A549 treated with GW870086 at 1 μM for 4 hours (cell line): ENCODE measurements around the gene SCRN1. TPM values are rescaled to one million over a fixed set of nuclear protein-coding genes. Genes with fewer than 3 reads are reported as not detected.

ENCODE experiments used
- total RNA-seq: library from RNA; stranded (reverse); fragments of 200-300 nt; extraction: Qiagen RNA extraction; gene quantifications from 5 replicates; pipeline ENCODE4 v1.2.3, GENCODE V29; 2022; ENCODE audit warnings: low read depth

Gene SCRN1
- total RNA-seq: 48.0 to 63.1 TPM (median 58.3 TPM) in 5 replicates

GRCh38 chr7:29989257-29989995 is at the start of gene SCRN1:
SCRN1 (minus strand) TSS chr7:29989801; CDS start chr7:29969067, 20,734 bp downstream.

GRCh38 chr7:30028216-30028748 is 38.7 kb upstream of the SCRN1 start, which contains the start of gene PLEKHA8:
PLEKHA8 (plus strand) TSS chr7:30028412; CDS start chr7:30028763, 351 bp downstream.

GRCh38 chr7:30026229-30027064 is 36.8 kb upstream of the SCRN1 start, which contains the start of gene FKBP14:
FKBP14 (minus strand) TSS chr7:30026702; CDS start chr7:30026508, 194 bp downstream.

Other genes starting within 250 kb of the SCRN1 start
- gene WIPF3, start 183.3 kb downstream of the SCRN1 start, total RNA-seq: 0.35 to 0.84 TPM (median 0.61 TPM) in 5 replicates
- gene FKBP14, start 36.9 kb upstream of the SCRN1 start, total RNA-seq: 6.5 to 9.9 TPM (median 8.7 TPM) in 5 replicates
- 4.9 to 6.1 TPM (median 5.4 TPM) in 5 replicates for gene PLEKHA8, start 38.6 kb upstream of the SCRN1 start, total RNA-seq
- 4.5 to 6.6 TPM (median 5.7 TPM) in 5 replicates for gene MTURN, start 145.2 kb upstream of the SCRN1 start, total RNA-seq